Measurements from ENCODE around the gene NLRX1. TPM values are rescaled to one million over a fixed set of nuclear protein-coding genes. Genes with fewer than 3 reads are reported as not detected.

NLRX1 gene
- total and polyA plus RNA-seq, 10 of the 15 experiments (the other 5 are each of a cell fraction or from before 2014, with no cell fraction given) = 0.85 to 18.5 (median 10.0) TPM

DNA sequence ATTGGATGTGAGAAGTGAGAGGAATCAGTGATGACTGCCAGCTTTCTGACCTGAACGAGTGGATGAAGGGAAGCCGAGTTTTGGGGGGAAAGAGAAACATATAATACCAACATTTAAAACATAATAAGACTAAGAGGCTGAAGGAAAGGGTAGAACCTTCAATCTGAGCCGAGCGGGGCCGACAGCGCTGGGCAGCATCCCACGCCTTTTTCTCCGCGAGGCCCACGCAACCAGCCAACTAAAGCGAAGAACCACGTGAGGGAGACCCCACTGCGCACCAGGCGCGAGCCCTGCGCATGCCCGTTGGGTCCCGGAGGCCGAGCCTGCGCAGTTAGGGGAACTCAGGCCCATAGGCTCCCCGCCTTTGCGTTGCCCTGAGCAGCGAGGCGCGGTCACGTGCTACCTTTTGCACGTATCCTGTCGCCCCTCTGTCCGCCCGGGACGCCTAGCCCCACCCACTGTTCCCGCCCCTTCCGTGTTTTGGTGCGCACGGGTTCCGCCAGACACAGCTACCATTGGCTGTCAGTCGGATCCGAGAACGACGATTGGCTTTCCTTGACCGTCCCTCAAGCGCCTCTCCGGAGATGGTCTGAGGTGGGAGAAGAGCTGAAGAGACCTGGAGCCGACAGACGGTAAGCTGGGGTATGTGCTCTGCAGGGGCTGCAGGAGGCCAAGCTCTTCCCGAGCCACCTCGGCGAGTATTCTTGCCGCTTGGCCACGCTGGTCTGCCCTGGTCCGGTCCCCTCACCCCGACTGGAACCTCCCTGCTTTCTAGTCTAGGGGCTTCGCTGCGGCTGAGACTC, 47.3 kb upstream of the NLRX1 start, which contains the start of gene HINFP (continued):
- TF ChIP-seq, protein P1, sequence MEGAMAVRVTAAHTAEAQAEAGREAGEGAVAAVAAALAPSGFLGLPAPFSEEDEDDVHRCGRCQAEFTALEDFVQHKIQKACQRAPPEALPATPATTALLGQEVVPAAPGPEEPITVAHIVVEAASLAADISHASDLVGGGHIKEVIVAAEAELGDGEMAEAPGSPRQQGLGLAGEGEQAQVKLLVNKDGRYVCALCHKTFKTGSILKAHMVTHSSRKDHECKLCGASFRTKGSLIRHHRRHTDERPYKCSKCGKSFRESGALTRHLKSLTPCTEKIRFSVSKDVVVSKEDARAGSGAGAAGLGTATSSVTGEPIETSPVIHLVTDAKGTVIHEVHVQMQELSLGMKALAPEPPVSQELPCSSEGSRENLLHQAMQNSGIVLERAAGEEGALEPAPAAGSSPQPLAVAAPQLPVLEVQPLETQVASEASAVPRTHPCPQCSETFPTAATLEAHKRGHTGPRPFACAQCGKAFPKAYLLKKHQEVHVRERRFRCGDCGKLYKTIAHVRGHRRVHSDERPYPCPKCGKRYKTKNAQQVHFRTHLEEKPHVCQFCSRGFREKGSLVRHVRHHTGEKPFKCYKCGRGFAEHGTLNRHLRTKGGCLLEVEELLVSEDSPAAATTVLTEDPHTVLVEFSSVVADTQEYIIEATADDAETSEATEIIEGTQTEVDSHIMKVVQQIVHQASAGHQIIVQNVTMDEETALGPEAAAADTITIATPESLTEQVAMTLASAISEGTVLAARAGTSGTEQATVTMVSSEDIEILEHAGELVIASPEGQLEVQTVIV (IDR thresholded peaks at IDR 0.05; ENCODE audit: borderline replicate concordance, partially characterized antibody) = peak; percentile 79
- TF ChIP-seq, protein P2, sequence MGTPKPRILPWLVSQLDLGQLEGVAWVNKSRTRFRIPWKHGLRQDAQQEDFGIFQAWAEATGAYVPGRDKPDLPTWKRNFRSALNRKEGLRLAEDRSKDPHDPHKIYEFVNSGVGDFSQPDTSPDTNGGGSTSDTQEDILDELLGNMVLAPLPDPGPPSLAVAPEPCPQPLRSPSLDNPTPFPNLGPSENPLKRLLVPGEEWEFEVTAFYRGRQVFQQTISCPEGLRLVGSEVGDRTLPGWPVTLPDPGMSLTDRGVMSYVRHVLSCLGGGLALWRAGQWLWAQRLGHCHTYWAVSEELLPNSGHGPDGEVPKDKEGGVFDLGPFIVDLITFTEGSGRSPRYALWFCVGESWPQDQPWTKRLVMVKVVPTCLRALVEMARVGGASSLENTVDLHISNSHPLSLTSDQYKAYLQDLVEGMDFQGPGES (IDR thresholded peaks at IDR 0.05) = peak; percentile 68; the same call in 1 of the 2 replicates
- TF ChIP-seq KAT2A (conservative IDR thresholded peaks at IDR 0.05; ENCODE audit: control insufficient read depth, low read depth, low read length) (no peak), EED (IDR thresholded peaks at IDR 0.05; ENCODE audit: low read depth) (no peak), BACH1 (IDR thresholded peaks at IDR 0.05; ENCODE audit: borderline replicate concordance) (peak; percentile 8; the same call in 1 of the 2 replicates), NFYB (IDR thresholded peaks at IDR 0.05; ENCODE audit: insufficient read depth, low read depth, low read length) (peak; percentile 90), SREBF2 (IDR thresholded peaks at IDR 0.05; ENCODE audit: low read length) (no peak), ASH2L (IDR thresholded peaks at IDR 0.05; ENCODE audit: borderline replicate concordance, low read depth) (no peak), ESRRA (IDR thresholded peaks at IDR 0.05; ENCODE audit: low read length) (0 out of 2 replicates have a peak, but pooled peaks have one; percentile 76), CEBPB (IDR thresholded peaks at IDR 0.05; ENCODE audit: borderline replicate concordance in 1 of 2, low read depth in 2 of 2, low read length in 2 of 2) (no peak), STAT3 (IDR thresholded peaks at IDR 0.05; ENCODE audit: low read depth, low read length) (no peak), RBBP5 (conservative IDR thresholded peaks at IDR 0.05) (no peak), SREBF1 (IDR thresholded peaks at IDR 0.05; ENCODE audit: low read length) (no peak), NBN (IDR thresholded peaks at IDR 0.05) (peak; percentile 22), BHLHE40 (IDR thresholded peaks at IDR 0.05; ENCODE audit: borderline replicate concordance in 1 of 2, low read depth in 2 of 2, low read length in 1 of 2) (peak; percentile 89 to 96), GATAD2B (conservative IDR thresholded peaks at IDR 0.05; ENCODE audit: low read depth) (no peak)
- TF ChIP-seq, protein P3, sequence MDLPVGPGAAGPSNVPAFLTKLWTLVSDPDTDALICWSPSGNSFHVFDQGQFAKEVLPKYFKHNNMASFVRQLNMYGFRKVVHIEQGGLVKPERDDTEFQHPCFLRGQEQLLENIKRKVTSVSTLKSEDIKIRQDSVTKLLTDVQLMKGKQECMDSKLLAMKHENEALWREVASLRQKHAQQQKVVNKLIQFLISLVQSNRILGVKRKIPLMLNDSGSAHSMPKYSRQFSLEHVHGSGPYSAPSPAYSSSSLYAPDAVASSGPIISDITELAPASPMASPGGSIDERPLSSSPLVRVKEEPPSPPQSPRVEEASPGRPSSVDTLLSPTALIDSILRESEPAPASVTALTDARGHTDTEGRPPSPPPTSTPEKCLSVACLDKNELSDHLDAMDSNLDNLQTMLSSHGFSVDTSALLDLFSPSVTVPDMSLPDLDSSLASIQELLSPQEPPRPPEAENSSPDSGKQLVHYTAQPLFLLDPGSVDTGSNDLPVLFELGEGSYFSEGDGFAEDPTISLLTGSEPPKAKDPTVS (IDR thresholded peaks at IDR 0.05; ENCODE audit: low read depth, low read length) = no peak
- TF ChIP-seq, protein P4, sequence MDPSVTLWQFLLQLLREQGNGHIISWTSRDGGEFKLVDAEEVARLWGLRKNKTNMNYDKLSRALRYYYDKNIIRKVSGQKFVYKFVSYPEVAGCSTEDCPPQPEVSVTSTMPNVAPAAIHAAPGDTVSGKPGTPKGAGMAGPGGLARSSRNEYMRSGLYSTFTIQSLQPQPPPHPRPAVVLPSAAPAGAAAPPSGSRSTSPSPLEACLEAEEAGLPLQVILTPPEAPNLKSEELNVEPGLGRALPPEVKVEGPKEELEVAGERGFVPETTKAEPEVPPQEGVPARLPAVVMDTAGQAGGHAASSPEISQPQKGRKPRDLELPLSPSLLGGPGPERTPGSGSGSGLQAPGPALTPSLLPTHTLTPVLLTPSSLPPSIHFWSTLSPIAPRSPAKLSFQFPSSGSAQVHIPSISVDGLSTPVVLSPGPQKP (IDR thresholded peaks at IDR 0.05; ENCODE audit: low read depth, low read length) = peak; percentile 54; the same call in 1 of the 2 replicates
- TF ChIP-seq, protein P5, sequence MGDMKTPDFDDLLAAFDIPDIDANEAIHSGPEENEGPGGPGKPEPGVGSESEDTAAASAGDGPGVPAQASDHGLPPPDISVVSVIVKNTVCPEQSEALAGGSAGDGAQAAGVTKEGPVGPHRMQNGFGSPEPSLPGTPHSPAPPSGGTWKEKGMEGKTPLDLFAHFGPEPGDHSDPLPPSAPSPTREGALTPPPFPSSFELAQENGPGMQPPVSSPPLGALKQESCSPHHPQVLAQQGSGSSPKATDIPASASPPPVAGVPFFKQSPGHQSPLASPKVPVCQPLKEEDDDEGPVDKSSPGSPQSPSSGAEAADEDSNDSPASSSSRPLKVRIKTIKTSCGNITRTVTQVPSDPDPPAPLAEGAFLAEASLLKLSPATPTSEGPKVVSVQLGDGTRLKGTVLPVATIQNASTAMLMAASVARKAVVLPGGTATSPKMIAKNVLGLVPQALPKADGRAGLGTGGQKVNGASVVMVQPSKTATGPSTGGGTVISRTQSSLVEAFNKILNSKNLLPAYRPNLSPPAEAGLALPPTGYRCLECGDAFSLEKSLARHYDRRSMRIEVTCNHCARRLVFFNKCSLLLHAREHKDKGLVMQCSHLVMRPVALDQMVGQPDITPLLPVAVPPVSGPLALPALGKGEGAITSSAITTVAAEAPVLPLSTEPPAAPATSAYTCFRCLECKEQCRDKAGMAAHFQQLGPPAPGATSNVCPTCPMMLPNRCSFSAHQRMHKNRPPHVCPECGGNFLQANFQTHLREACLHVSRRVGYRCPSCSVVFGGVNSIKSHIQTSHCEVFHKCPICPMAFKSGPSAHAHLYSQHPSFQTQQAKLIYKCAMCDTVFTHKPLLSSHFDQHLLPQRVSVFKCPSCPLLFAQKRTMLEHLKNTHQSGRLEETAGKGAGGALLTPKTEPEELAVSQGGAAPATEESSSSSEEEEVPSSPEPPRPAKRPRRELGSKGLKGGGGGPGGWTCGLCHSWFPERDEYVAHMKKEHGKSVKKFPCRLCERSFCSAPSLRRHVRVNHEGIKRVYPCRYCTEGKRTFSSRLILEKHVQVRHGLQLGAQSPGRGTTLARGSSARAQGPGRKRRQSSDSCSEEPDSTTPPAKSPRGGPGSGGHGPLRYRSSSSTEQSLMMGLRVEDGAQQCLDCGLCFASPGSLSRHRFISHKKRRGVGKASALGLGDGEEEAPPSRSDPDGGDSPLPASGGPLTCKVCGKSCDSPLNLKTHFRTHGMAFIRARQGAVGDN (IDR thresholded peaks at IDR 0.05) = peak; percentile 93

Measured in GM12878 (cell line).